ENCODE data around the gene SAYSD1.

SAYSD1 gene

DNA sequence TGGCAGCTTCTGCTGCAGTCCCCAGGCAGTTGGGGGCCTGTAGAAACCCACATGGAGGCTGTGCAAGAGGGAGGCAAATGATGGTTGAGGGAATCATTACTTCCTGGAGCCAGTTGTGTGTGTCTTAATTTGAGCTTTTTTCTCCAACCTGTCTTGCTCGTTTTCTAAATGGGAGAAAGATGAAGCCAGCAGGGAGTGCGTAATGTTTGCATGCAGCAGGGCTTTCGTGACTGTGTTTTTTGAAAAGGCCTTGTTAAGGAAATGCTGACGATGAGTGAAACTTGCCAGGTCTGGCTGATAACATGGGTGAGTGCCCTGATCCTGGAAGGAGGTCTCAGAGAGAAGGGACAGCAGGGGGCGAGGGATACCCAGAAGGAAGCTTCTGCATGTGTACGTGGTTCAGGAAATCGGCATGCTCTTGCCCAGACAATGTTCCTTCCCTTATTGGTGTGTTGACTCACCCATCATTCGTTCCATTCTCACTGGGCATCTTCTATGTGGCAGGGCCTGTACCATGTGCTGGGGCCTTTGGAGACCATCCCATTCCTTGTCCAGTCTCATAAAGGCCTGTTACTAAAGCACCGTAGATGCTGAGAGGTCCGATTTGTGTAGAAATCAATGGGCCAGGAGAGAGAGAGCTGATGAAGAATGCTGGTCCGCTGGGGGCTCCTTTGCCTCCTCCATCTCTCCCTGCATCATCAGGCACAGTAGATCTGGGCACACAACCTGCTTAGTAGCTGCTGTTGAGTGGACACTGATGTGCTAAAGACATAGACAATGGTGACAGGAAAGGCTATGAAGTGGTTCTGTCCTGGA lies 39.0 kb downstream of the SAYSD1 start:
- Histone ChIP-seq H3K27me3 (ENCODE audit: insufficient read depth, low read length, poor library complexity) (no peaks in the 10 kb centered on the region), H3K9ac (ENCODE audit: low read depth, low read length) (no peak overlapping the region), H3K36me3 (ENCODE audit: insufficient read depth, low read length) (no peaks in the 10 kb centered on the region), H3K4me1 (ENCODE audit: insufficient read depth, low read length) (no peaks in the 10 kb centered on the region), H3K4me3 (ENCODE audit: low read depth in 1 of 2, low read length in 2 of 2) (no peak overlapping the region), H3K27ac (ENCODE audit: low read length) (no peak overlapping the region), H2AFZ (ENCODE audit: low read depth, low read length) (no peak overlapping the region), H3K79me2 (ENCODE audit: insufficient read depth, low read length) (no peaks in the 10 kb centered on the region), H3K4me2 (ENCODE audit: insufficient read depth, low read length) (no peak overlapping the region), H4K20me1 (ENCODE audit: insufficient read depth, low read length) (peaks cover 3% of the 10 kb centered on the region; the same call in 1 of the 2 replicates), H3K9me3 (ENCODE audit: insufficient read depth, low read length, severe bottlenecking) (no peaks in the 10 kb centered on the region)
- DNase-seq (no peak), ATAC-seq (ENCODE audit: insufficient read depth, low read depth) (no peak)
- TF ChIP-seq EZH2 (IDR thresholded peaks at IDR 0.05; ENCODE audit: borderline replicate concordance, low read depth, low read length, severe bottlenecking) (no peak), CTCF (IDR thresholded peaks at IDR 0.05; ENCODE audit: borderline replicate concordance, extremely low read depth, low read length, poor library complexity, severe bottlenecking) (no peak)

GRCh38 chr6:39075010-39075686 lies 39.8 kb downstream of the SAYSD1 start:
- Histone ChIP-seq H3K9ac (ENCODE audit: low read depth, low read length) (no peak overlapping the region), H3K27ac (ENCODE audit: low read length) (no peak overlapping the region), H3K9me3 (ENCODE audit: insufficient read depth, low read length, severe bottlenecking) (no peaks in the 10 kb centered on the region), H3K4me3 (ENCODE audit: low read depth in 1 of 2, low read length in 2 of 2) (no peak overlapping the region), H3K36me3 (ENCODE audit: insufficient read depth, low read length) (no peaks in the 10 kb centered on the region), H4K20me1 (ENCODE audit: insufficient read depth, low read length) (peaks cover 3% of the 10 kb centered on the region; the same call in 1 of the 2 replicates), H3K4me1 (ENCODE audit: insufficient read depth, low read length) (no peaks in the 10 kb centered on the region), H3K4me2 (ENCODE audit: insufficient read depth, low read length) (no peak overlapping the region), H3K27me3 (ENCODE audit: insufficient read depth, low read length, poor library complexity) (no peaks in the 10 kb centered on the region), H3K79me2 (ENCODE audit: insufficient read depth, low read length) (no peaks in the 10 kb centered on the region), H2AFZ (ENCODE audit: low read depth, low read length) (no peak overlapping the region)
- ATAC-seq (ENCODE audit: insufficient read depth, low read depth) (no peak), DNase-seq (no peak)
- TF ChIP-seq EZH2 (IDR thresholded peaks at IDR 0.05; ENCODE audit: borderline replicate concordance, low read depth, low read length, severe bottlenecking) (no peak), CTCF (IDR thresholded peaks at IDR 0.05; ENCODE audit: borderline replicate concordance, extremely low read depth, low read length, poor library complexity, severe bottlenecking) (no peak)

DNA sequence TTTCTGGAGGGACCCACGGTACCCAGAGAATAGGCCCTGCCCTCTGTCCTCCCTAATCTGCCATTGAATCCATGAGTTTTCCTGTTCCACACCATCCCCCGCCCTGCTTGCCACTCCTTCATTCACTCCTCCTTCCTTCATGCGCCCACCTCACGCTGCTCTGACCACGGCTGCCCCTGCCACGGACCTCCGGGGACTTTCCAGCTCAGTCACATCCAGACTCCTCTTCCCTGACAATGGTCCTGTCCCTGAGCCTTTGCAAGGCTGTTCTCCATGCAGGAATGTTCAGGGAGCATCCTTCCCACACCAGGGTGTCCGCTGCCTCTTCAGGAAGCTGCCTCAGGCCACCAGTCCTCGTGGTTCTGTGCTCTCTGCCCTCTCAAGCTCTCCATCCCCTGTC lies 40.5 kb downstream of the SAYSD1 start:
- Histone ChIP-seq H3K9ac (ENCODE audit: low read depth, low read length) (no peak overlapping the region), H4K20me1 (ENCODE audit: insufficient read depth, low read length) (peaks cover 3% of the 10 kb centered on the region; the same call in 1 of the 2 replicates), H3K4me3 (ENCODE audit: low read depth in 1 of 2, low read length in 2 of 2) (no peak overlapping the region), H3K36me3 (ENCODE audit: insufficient read depth, low read length) (no peaks in the 10 kb centered on the region), H2AFZ (ENCODE audit: low read depth, low read length) (no peak overlapping the region), H3K27me3 (ENCODE audit: insufficient read depth, low read length, poor library complexity) (no peaks in the 10 kb centered on the region), H3K4me2 (ENCODE audit: insufficient read depth, low read length) (no peak overlapping the region), H3K9me3 (ENCODE audit: insufficient read depth, low read length, severe bottlenecking) (no peaks in the 10 kb centered on the region), H3K79me2 (ENCODE audit: insufficient read depth, low read length) (no peaks in the 10 kb centered on the region), H3K27ac (ENCODE audit: low read length) (no peak overlapping the region), H3K4me1 (ENCODE audit: insufficient read depth, low read length) (no peaks in the 10 kb centered on the region)
- no peak for ATAC-seq (ENCODE audit: insufficient read depth, low read depth)
- DNase-seq: no peak
- no peak for TF ChIP-seq EZH2 (IDR thresholded peaks at IDR 0.05; ENCODE audit: borderline replicate concordance, low read depth, low read length, severe bottlenecking)
- TF ChIP-seq CTCF (IDR thresholded peaks at IDR 0.05; ENCODE audit: borderline replicate concordance, extremely low read depth, low read length, poor library complexity, severe bottlenecking): no peak

Data from DND-41 (cell line).